Measurements from ENCODE around the gene CD80.
A peak's percentile ranks its signal among the peaks of the same experiment; 100 is the strongest.
"Not testable (repeated sequence)": the region's sequence is repeated elsewhere in the genome, so short reads cannot be mapped to it uniquely, and the experiment has no call there.

Gene CD80

GRCh38 chr3:119559441-119559963 lies at the start of gene CD80:
Gene CD80, minus strand, starts transcription at chr3:119559614. Its CDS starts 1,886 bp downstream, at chr3:119557728.
- peak; percentile 6 for DNase-seq

- no peak for DNase-seq
These were observed 49.1 kb upstream of the CD80 start for GRCh38 chr3:119608405-119609000.

GRCh38 chr3:119604878-119605277 lies 45.5 kb upstream of the CD80 start:
- peak; percentile 1 for DNase-seq

- no peak for DNase-seq
These were observed 43.3 kb upstream of the CD80 start for GRCh38 chr3:119602676-119603075.

- no peak for DNase-seq
These were observed 41.7 kb upstream of the CD80 start for GRCh38 chr3:119601154-119601553.

GRCh38 chr3:119600732-119601131 lies 41.3 kb upstream of the CD80 start:
- no peak for DNase-seq

GRCh38 chr3:119599558-119600174 lies 40.3 kb upstream of the CD80 start:
- no peak for DNase-seq

- no peak for DNase-seq
These were observed 39.1 kb upstream of the CD80 start for GRCh38 chr3:119598410-119599098.

GRCh38 chr3:119597548-119598288 lies 38.3 kb upstream of the CD80 start, which contains the start of gene PLA1A:
Gene PLA1A, plus strand, starts transcription at chr3:119597885. Its CDS starts 29 bp downstream, at chr3:119597914.
- DNase-seq, result no peak

GRCh38 chr3:119596398-119596797 lies 37.0 kb upstream of the CD80 start:
- DNase-seq, result no peak

GRCh38 chr3:119595639-119596334 lies 36.4 kb upstream of the CD80 start:
- no peak for DNase-seq

- DNase-seq, result not testable (repeated sequence)
These were observed 35.5 kb upstream of the CD80 start for GRCh38 chr3:119594929-119595328.

- no peak for DNase-seq
These were observed 34.7 kb upstream of the CD80 start for GRCh38 chr3:119594066-119594465.

GRCh38 chr3:119592861-119593260 lies 33.4 kb upstream of the CD80 start:
- no peak for DNase-seq

- no peak for DNase-seq
These were observed 31.3 kb upstream of the CD80 start for GRCh38 chr3:119590706-119591105.

- no peak for DNase-seq
These were observed 29.8 kb upstream of the CD80 start for GRCh38 chr3:119589102-119589773.

GRCh38 chr3:119588112-119588511 lies 28.7 kb upstream of the CD80 start:
- DNase-seq, result no peak

GRCh38 chr3:119586733-119587172 lies 27.3 kb upstream of the CD80 start:
- no peak for DNase-seq

GRCh38 chr3:119585856-119586570 lies 26.6 kb upstream of the CD80 start:
- no peak for DNase-seq

- DNase-seq, result no peak
These were observed 25.8 kb upstream of the CD80 start for GRCh38 chr3:119585208-119585607.

GRCh38 chr3:119582178-119582577 lies 22.8 kb upstream of the CD80 start:
- no peak for DNase-seq

Data from NCI-H226 (cell line).